HG03060 (cell line): Measurements from ENCODE around the gene TGFBR3L.
"Not testable (repeated sequence)": the region's sequence is repeated elsewhere in the genome, so short reads cannot be mapped to it uniquely, and the experiment has no call there.

ENCODE experiments used
- ATAC-seq: cut with Tn5 transposase; IDR thresholded peaks from one replicate; pipeline ENCODE4 v1.9.1; 2021; ENCODE audit warnings: low read depth, moderate number of reproducible peaks; ENCODE audit not compliant: unreplicated experiment

TGFBR3L gene

DNA sequence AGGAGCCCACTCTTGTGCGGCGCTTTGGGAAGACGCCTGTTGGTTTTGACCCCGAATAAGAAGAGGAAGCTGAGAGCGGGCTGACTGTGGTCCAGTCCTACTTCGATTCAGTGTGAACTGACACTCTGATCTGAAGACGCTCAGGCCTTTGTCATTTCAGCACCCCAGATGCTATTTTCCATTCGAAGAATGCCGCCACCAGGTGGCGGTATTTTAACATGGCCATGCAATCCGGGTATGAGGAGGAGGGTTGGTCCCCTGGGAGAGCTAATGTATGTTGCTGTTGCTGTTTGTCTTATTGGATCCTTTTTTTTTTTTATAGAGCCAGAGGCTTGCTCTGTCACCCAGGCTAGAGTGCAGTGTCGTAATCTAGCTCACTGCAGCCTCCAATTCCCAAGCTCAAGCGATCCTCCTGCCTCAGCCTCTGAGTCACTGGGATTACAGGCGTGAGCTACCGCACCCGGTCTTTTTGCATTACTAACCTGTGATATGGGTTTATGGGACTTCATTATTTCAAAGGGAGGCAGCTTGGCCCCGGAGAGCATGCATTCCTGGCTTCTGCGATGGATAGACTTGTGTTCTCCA lies 29.6 kb downstream of the TGFBR3L start:
- peak; percentile 32 for ATAC-seq

DNA sequence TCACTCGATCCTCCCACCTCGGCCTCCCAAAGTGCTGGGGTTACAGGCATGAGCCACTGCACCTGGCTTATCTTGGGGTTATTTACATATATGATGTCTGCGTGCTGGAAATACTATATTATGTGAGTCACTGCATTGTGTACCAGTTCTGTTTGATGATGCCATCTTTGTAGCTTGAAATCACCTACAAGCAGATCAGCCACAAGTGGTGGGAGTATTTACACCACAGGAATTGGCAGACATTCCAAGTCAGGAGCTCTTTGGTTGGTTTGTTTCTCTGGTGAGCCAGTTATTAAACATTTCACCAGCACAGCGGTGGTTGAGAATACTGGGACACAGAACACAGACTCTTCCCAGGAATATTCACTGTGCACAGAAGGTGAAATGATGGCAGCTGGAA lies 33.3 kb downstream of the TGFBR3L start:
- ATAC-seq = no peak

GRCh38 chr19:7953060-7953459 lies 38.4 kb downstream of the TGFBR3L start:
- ATAC-seq = no peak

GRCh38 chr19:7953576-7953975 lies 38.9 kb downstream of the TGFBR3L start:
- no peak for ATAC-seq

DNA sequence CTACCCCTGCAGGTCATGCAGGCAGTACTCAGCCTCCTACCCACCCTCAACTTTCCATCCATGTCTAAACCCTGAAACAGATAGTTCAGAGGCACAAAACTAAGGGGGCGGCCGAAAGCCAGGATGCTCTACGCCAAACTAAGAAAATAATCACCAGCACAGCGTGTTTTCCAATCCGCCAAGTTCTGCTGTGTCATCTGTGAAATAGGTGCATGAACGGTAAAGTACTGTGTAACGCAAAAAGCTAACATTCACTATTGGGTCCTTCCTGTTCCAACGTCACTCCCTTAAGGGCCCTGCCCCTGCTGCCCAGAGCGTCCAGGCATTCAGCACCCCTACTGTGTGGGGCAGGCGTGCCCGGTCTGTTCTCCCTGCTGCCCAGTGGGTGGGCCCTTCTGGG lies 41.1 kb downstream of the TGFBR3L start:
- ATAC-seq = no peak

GRCh38 chr19:7959211-7959610 lies 44.6 kb downstream of the TGFBR3L start:
- ATAC-seq = no peak

DNA sequence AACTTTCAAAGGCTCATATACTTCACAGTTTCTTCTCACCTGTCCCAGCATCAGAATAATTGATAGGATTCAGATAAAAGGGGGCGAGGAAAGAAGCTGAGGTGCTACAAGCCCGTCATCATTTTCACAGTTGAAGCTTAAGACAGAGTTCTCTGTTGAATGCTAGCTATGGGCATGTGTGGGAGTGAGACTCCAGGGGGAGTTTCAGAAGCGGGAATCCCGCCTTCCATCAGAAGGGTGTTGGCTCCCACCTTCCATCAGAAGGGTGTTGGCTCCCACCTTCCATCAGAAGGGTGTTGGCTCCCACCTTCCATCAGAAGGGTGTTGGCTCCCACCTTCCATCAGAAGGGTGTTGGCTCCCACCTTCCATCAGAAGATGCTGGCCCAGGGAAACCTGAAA lies 46.5 kb downstream of the TGFBR3L start:
- not testable (repeated sequence) for ATAC-seq

- ATAC-seq = no peak
These were observed 47.4 kb downstream of the TGFBR3L start for GRCh38 chr19:7961920-7962626.

- ATAC-seq = no peak
These were observed 48.1 kb downstream of the TGFBR3L start for GRCh38 chr19:7962644-7963268.

DNA sequence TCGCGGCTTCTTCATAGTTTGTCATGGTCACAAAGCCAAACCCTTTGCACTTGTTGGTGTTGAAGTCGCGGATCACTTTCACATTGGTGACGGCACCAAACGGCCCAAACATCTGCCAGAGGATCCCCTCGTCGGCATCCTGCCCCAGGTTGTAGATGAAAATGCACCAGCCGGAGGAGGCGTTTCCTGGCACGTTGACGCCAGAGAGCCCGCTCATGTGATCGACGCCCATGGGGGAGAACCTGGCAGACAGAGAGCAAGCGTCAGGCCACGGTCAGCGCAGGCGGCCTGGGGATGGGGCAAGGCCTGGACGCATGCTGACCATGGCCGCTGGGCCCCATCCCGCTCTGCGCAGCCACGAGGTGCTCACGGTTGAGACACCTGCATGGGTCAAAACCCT lies 48.9 kb downstream of the TGFBR3L start:
- ATAC-seq = no peak

DNA sequence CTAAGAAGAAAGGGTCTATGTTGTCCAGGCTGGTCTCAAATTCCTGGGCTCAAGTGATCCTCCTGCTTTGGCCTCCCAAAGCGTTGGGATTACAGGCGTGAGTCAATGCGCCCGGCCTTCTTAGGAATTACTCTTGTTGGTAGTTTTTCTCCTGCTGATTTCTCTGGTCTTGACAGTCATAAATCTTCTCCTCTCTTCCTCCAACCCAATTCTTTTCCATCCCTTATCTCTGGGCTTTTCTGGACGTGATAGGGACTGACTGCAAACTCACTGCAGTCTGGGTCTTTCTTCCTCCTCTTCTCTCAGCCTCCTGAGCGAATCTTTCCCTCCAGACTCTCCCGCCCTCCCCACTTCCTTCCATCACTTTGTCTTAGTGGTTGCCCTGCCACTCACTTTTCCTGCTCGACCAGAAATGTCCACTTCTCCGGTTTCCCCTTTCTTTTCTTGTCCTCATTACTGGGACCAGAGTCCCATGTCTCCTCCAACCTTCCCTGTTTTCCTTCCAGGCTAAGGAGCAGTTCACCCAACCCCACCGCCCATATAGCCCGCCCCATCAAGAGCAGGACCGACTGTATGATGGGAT lies 50.7 kb downstream of the TGFBR3L start:
- ATAC-seq = no peak

DNA sequence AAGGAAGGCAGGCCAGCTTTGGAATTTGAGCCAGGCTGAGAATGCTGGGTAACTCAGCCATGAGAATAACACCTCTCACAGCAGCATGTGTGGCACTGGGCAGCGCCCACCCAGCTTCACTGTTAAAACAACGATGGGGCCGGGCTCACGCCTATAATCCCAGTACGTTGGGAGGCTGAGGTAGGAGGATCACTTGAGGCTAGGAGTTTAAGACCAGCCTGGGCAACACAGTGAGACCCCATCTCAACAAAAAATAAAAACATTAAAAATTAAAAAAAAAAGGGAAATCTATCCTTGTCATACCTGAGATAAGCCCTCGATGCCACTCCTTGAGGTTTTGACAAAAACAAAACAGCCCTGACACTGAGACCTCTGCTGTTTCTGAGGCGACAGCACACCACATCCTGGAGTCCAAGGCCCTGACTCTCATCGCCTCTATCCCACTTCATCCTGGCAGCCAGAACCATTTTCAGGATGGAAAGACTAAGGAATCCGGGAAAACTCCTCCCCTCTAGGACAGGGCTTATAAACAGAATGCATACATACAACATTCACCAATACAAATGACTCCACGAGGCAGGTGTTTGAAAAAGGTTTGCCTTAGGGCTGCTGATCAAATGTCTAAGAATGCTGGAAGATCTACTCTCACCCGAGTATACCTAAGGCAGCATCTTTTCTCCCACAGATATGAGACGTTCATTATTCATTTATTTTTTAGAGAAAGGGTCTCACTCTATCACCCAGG lies 51.5 kb downstream of the TGFBR3L start:
- ATAC-seq = no peak

- ATAC-seq = no peak
These were observed 53.6 kb downstream of the TGFBR3L start for GRCh38 chr19:7968008-7968795.
